GM18951 (cell line): ENCODE measurements around the gene FRS2.

Experiments
- POLR2A ChIP-seq: IDR thresholded peaks from 4 replicates; pipeline ENCODE4 v1.6.1; 2011; ENCODE audit warnings: mild to moderate bottlenecking; ENCODE audit not compliant: insufficient read length, insufficient read depth; ENCODE audit errors: extremely low read depth
- in situ Hi-C: fragments of 300-500 bp; cut with MboI; formaldehyde crosslinking; loops from one replicate; pipeline ENCODE4 v1.12.0; 2022; ENCODE audit warnings: low sequenced_read_pairs, mixed read lengths, inconsistent platforms; ENCODE audit not compliant: unreplicated experiment

FRS2 gene

DNA sequence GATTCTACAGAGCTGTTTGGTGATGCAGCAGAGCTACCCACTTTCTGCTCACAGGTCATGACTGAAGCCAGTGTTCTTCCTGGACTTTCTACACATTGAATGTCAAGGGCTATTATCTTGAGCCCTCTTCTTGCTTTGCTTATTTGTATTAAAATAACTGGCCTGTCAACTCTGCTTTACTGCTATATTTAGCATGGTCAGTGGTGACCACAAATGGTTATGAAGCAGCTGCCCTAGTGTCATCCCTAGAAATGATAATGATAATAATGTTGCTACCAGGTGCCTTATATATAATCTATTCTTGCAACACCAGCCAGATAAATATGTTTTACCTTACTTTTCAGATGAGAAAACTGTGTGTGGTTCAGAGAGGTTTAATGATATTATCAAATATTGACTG, 143.2 kb downstream of the FRS2 start:
- TF ChIP-seq POLR2A: no peak
- in situ Hi-C loops: no loop called here

DNA sequence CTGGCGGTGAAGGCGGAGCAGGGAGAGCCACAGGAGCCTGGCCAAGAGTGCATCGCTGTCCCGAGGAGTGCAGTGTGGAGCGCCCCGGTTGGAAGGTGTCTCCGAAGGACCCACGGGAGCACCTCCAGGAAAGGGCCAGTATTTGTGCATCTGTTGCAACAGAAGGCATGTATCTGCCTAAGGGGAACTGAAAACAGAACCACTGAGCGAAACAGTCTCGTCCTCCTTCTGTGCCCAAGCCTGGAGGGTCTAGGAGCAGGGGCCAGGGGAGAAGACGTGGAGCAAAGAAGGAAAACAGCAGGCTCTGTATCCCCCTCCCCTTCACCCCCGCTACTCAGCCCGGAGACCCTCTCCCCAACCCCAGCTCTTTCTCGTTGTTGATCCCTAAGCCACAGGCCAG, 145.8 kb downstream of the FRS2 start:
- no peak for TF ChIP-seq POLR2A
- in situ Hi-C loops: no loop called here

DNA sequence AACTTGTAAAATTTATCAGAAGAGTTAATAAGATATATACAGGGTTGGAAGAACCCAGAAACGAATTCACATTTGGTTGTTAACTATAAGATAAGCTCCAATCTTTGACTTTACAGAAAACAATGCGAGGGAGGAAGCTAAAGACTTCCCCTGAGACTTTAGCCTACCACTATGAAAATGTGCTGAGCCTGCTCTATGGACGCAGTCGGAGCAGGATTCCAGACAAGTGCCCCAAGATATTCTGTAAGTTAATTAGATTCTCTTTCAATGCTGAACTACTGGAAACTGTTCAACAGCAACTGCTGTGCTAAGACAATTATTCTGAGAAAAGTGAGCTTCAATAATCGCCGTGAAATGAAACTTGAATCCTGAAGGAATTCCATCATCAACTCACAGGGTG, 148.9 kb downstream of the FRS2 start:
- in situ Hi-C loops: no loop called here
- TF ChIP-seq POLR2A: no peak

DNA sequence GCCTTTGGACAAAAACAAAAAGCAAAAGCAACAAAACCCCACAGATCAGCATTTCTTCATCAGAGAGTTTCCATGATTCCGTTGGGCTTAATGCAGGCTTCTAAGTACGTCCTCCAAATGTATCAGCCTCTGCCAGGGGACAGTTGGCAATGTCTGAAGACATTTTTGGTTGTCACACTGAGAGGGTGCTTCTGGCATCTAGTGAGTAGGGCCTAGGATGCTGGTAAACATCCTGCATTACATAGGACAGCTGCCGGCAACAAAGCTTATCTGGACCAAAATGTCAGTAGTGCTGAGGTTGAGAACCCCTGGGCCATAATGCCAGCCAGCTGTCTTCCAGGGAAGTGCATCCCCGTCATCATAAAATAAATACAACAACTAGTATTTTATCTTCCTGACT, 149.9 kb downstream of the FRS2 start:
- no peak for TF ChIP-seq POLR2A
- in situ Hi-C loops: no loop called here

DNA sequence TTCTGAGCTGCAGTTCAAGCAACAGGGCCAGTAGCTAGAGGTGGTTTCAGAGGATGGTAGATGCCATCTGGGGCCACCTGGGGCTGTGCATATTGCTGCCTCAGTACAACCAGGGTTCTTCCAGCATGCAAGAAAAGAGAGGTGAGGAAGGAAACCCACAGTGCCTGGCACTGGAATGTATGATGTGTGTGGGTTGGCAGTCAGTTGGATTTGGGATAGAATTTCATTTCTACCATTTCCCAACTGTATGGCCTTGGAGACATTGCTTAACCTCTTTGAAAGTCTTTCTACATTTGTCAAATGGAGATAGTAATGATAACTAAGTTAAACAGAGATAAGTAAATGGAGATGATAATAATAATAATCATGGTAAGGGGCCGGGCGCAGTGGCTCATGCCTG, 150.7 kb downstream of the FRS2 start:
- in situ Hi-C loops: no loop called here
- no peak for TF ChIP-seq POLR2A

DNA sequence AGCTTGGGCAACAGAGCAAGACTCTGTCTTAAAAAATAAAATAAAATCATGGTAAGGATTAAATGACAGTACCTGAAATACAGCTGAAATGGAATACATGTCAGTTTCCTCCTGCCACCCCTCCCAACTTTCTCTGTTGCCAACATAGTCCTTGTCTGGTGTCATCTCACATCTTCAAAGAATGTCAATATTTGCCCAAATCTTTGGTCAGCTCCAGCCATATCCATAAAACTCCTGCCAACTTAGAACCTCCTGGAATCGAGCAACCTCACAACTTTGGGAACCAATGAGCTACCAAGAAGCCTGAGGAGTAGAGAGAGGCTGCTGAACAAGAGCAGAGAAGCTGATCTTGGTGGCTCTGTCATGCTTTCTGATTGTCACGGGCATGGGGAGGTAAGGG, 151.4 kb downstream of the FRS2 start:
- in situ Hi-C loops: no loop called here
- no peak for TF ChIP-seq POLR2A

DNA sequence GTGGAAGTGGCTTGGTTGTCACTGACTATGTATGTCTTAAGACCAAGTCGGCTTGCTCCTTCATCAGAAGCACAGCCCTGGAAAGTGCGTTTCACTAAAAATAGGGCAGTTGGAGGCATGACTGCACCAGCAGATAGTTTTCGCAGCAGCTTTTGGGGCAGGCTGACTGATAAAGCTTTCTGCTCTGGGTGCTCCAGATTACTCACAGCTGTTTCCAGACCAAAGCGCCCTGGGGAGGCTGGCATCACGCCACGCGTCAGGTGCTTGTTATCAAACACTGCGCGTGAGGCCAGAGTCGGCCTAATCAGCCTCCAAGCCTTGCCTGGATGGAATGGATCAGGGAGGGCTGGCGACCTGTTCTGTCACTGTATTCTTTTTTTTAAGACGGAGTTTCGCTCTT, 153.8 kb downstream of the FRS2 start:
- TF ChIP-seq POLR2A: no peak
- in situ Hi-C loops: no loop called here

DNA sequence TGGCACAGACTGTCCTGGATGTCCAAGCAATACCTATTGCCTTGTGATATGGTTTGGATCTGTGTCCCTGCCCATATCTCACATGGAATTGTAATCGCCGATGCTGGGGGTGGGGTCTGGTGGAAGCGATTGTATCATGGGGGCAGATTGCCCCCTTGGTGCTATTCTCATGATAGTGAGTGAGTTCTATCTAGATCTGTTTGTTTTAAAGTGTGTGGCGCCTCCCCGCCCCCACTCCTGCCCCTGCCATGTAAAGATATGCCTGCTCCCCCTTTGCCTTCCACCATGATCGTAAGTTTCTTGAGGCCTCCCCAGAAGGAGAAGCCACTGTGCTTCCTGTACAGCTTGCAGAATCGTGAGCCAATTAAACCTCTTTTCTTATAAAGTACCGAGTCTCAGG, 157.3 kb downstream of the FRS2 start:
- in situ Hi-C loops: no loop called here
- no peak for TF ChIP-seq POLR2A
